Lung (tissue), 12 donors: ENCODE results near the gene SDC4. TPM values are rescaled to one million over a fixed set of nuclear protein-coding genes. Genes with fewer than 3 reads are reported as not detected.

Source experiments
- ATAC-seq: fragments of 200-7000 bp; cut with Tn5 transposase; one replicate; pipeline ENCODE4 v1.9.1; 2020; ENCODE audit warnings: moderate number of reproducible peaks; ENCODE audit not compliant: insufficient read depth, low FRiP score
- DNase-seq, 3 donors: peaks; one replicate each; pipeline ENCODE4 v3.0.0-alpha.2; 2013 to 2017
- H3K27ac ChIP-seq, 2 donors: one replicate each; pipeline ENCODE4 v1.5.1; 2013; ENCODE audit warnings: mild to moderate bottlenecking in 2 of 2, moderate library complexity in 2 of 2, control low read depth in 1 of 2, inconsistent platforms in 1 of 2, low read depth in 1 of 2, low read length in 1 of 2
- H3K27me3 ChIP-seq, 3 donors: one replicate each; pipeline ENCODE4 v1.5.1; 2013; ENCODE audit warnings: low read length in 2 of 3; ENCODE audit not compliant: control insufficient read depth in 3 of 3, insufficient read depth in 3 of 3
- H3K36me3 ChIP-seq, 4 donors: one replicate each; pipeline ENCODE4 v1.5.1; 2013; ENCODE audit warnings: low read length in 4 of 4, mild to moderate bottlenecking in 1 of 4, moderate library complexity in 1 of 4; ENCODE audit not compliant: control insufficient read depth in 4 of 4, insufficient read depth in 4 of 4
- H3K4me1 ChIP-seq, 5 donors: one replicate each; pipeline ENCODE4 v1.5.1; 2013; ENCODE audit warnings: low read length in 5 of 5, mild to moderate bottlenecking in 2 of 5, moderate library complexity in 1 of 5; ENCODE audit not compliant: control insufficient read depth in 5 of 5, insufficient read depth in 5 of 5
- H3K4me3 ChIP-seq: one replicate; pipeline ENCODE4 v1.5.1; 2013; ENCODE audit warnings: mild to moderate bottlenecking, control low read depth, moderate library complexity
- H3K9ac ChIP-seq, 2 donors: one replicate each; pipeline ENCODE4 v1.5.1; 2013; ENCODE audit warnings: low read length in 2 of 2, control low read depth in 1 of 2; ENCODE audit not compliant: insufficient read depth in 1 of 2
- H3K9me3 ChIP-seq, 4 donors: one replicate each; pipeline ENCODE4 v1.5.1; 2013; ENCODE audit warnings: low read length in 3 of 4, mild to moderate bottlenecking in 1 of 4, moderate library complexity in 1 of 4; ENCODE audit not compliant: control insufficient read depth in 4 of 4, insufficient read depth in 3 of 4
- WGBS, 2 donors: extraction: QIAGEN DNeasy Blood & Tissue Kit; methylation state at CpG; one replicate each; pipeline ENCODE4 v1.1.7; 2013; 5-methylcytosine and 5-hydroxymethylcytosine counted together
- polyA plus RNA-seq, 2 donors: library from polyadenylated mRNA; stranded (reverse); fragments of 200-250 nt; gene quantifications; one replicate each; pipeline ENCODE4 v1.2.1, GENCODE V29; 2013
- total RNA-seq, 2 donors: library from RNA; depleted of rRNA in 1 of 2; stranded (reverse); fragments of >200 nt in 1 of 2; gene quantifications; one replicate each; pipeline ENCODE4 v1.2.1, GENCODE V29; 2014 to 2021
- TF ChIP-seq, protein P1 (sequence below): IDR thresholded peaks from 2 replicates; pipeline ENCODE4 v1.5.1; 2012; ENCODE audit warnings: mild to moderate bottlenecking; ENCODE audit errors: control extremely low read depth, extremely low read depth
- donor health status: control.
- donor health status: control.
- donor health status: Bipolar disorder and iron deficiency.
- donor health status: healthy.
- donor health status: DM: yes; HTN: yes; CAD: no.

Gene SDC4
- total and polyA plus RNA-seq, 4 donors = 239 to 313 (median 254) TPM

DNA sequence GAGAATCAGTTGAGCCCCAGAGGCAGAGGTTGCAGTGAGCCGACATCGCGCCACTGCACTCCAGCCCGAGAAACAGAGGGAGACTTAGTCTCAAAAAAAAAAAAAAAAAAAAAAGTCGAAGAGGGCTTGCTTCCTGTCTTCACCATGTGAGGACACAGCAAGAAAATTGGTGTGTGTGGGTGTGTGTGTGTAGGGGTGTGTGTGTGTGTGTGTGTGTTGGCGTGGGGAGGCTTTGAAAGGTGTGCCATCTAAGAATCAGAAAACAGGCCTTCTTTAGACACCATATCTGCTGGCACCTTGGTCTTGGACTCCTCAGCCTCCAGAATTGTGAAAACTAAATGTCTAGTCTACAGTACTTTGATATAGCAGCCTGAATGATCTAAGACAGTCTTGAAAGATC is 48.4 kb downstream of the SDC4 start:
- Histone ChIP-seq H3K4me1 (no peaks in the 10 kb centered on the region), H3K27me3 (peaks cover 0 to 20% (median 19%) of the 10 kb centered on the region in 3 donors), H3K9me3 (no peaks in the 10 kb centered on the region), H3K9ac (no peak overlapping the region), H3K36me3 (no peaks in the 10 kb centered on the region), H3K4me3 (no peak overlapping the region), H3K27ac (no peak overlapping the region)
- WGBS, 2 donors = 93% methylated on average over 5 to 6 of the region's 6 CpGs
- DNase-seq (no peak), ATAC-seq (no peak)
- TF ChIP-seq, protein P1, sequence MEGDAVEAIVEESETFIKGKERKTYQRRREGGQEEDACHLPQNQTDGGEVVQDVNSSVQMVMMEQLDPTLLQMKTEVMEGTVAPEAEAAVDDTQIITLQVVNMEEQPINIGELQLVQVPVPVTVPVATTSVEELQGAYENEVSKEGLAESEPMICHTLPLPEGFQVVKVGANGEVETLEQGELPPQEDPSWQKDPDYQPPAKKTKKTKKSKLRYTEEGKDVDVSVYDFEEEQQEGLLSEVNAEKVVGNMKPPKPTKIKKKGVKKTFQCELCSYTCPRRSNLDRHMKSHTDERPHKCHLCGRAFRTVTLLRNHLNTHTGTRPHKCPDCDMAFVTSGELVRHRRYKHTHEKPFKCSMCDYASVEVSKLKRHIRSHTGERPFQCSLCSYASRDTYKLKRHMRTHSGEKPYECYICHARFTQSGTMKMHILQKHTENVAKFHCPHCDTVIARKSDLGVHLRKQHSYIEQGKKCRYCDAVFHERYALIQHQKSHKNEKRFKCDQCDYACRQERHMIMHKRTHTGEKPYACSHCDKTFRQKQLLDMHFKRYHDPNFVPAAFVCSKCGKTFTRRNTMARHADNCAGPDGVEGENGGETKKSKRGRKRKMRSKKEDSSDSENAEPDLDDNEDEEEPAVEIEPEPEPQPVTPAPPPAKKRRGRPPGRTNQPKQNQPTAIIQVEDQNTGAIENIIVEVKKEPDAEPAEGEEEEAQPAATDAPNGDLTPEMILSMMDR = no peak

DNA sequence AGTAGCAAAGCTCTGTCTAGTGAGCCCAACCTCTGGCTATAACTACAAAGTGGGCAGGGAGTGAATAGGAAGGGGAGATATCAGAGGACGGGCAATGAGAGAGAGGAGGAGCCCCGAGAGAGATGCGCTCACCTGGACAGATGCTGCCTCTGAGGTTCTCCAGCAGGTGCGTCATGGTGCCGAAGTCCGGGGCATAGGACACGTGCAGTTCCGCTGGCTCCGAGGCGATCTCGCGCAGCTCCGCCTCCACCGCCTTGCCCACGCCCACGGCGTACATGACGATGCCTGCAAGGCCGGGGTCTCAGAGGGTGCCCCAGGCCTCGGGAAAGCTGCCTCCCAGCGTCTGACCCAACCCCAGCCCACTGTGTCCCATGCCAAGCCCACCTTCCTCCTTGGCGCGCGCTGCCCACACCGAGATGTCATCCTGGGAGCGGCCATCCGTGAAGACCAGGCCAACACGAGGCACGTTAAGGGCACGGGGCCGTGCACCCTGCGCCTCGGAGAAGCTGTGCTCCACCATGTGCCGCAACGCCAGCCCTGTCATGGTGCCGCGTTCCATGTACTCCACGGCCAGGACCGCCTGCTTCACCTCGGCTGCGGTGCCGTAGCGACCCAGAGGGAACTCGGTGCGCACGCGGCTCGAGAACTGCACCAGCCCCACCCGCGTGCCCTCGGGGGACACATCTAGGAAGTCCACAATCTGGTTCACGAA is 50.3 kb downstream of the SDC4 start:
- Histone ChIP-seq H3K9me3 (no peaks in the 10 kb centered on the region), H3K36me3 (no peaks in the 10 kb centered on the region), H3K27ac (no peak overlapping the region), H3K9ac (no peak overlapping the region), H3K4me1 (peaks cover 0 to 9% (median 0%) of the 10 kb centered on the region in 5 donors), H3K27me3 (peaks cover 0 to 15% (median 12%) of the 10 kb centered on the region in 3 donors), H3K4me3 (no peak overlapping the region)
- TF ChIP-seq, protein P1 = no peak
- DNase-seq = no peak
- WGBS, 2 donors = 94 to 96% methylated on average over 52 of the region's 52 CpGs
- ATAC-seq = no peak

DNA sequence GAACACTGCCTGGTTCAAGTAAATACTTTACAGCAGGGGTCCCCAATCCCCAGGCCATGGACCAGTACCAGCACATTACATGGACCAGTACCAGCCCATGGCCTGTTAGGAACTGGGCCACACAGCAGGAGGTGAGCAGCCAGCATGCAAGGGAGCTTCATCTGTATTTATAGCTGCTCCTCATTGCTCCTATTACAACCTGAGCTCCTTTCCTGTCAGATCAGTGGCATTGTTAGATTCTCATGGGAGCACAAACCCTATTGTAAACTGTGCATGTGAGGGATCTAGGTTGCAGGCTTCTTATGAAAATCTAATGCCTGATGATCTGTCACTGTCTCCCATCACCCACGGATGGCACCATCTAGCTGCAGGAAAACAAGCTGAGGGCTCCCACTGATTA is 53.6 kb downstream of the SDC4 start:
- Histone ChIP-seq H3K36me3 (no peaks in the 10 kb centered on the region), H3K9me3 (no peaks in the 10 kb centered on the region), H3K4me1 (peaks cover 0 to 12% (median 0%) of the 10 kb centered on the region in 5 donors), H3K9ac (no peak overlapping the region), H3K4me3 (no peak overlapping the region), H3K27ac (no peak overlapping the region), H3K27me3 (peaks cover 0 to 24% (median 18%) of the 10 kb centered on the region in 3 donors)
- TF ChIP-seq, protein P1 = no peak
- no peak for ATAC-seq
- WGBS, 2 donors = 86 to 95% methylated on average over 1 of the region's 1 CpG
- DNase-seq = no peak

DNA sequence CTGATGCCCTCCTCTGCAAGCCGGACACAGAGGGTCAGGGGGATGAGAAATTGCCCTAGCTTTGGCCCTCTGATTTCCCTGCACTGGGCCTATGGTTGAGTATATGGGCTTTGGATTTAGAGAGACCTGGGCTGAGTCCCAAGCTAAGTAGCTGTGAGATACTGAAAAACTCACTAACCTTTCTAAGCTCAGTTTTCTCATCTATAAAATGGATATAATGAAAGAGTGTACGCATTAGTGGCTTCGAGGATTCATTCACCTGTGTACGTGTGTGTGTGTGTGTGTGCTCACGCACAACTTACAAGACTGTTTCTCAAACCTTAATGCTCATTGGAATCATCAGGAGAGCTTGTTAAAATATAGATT is 54.2 kb downstream of the SDC4 start:
- Histone ChIP-seq H3K9ac (no peak overlapping the region), H3K4me1 (peaks cover 0 to 12% (median 0%) of the 10 kb centered on the region in 5 donors), H3K27me3 (peaks cover 0 to 24% (median 18%) of the 10 kb centered on the region in 3 donors), H3K4me3 (no peak overlapping the region), H3K36me3 (no peaks in the 10 kb centered on the region), H3K9me3 (no peaks in the 10 kb centered on the region), H3K27ac (no peak overlapping the region)
- 57 to 66% methylated on average over 5 of the region's 5 CpGs for WGBS, 2 donors
- no peak for ATAC-seq
- DNase-seq = no peak
- TF ChIP-seq, protein P1 = no peak
